Activated CD4-positive, alpha-beta T cell treated with anti-CD3 and anti-CD28 coated beads for 4 hours (primary cell): ENCODE measurements around the gene SAMD4A.
A peak's percentile ranks its signal among the peaks of the same experiment; 100 is the strongest.
"Not testable (repeated sequence)": the region's sequence is repeated elsewhere in the genome, so short reads cannot be mapped to it uniquely, and the experiment has no call there.

ENCODE experiments used
- DNase-seq, 2 donors: peaks; one replicate each; pipeline ENCODE4 v3.0.0-alpha.2; 2020

The SAMD4A gene

GRCh38 chr14:54785778-54786770 is 219.1 kb downstream of the SAMD4A start:
- no peak for DNase-seq

GRCh38 chr14:54786838-54787237 is 219.9 kb downstream of the SAMD4A start:
- DNase-seq = no peak

GRCh38 chr14:54787261-54787660 is 220.3 kb downstream of the SAMD4A start:
- no peak for DNase-seq

- no peak for DNase-seq
These were observed 221.8 kb downstream of the SAMD4A start for GRCh38 chr14:54788701-54789100.

- no peak for DNase-seq
These were observed 222.2 kb downstream of the SAMD4A start for GRCh38 chr14:54789166-54789565.

- DNase-seq = no peak
These were observed 223.0 kb downstream of the SAMD4A start for GRCh38 chr14:54789781-54790480.

GRCh38 chr14:54791001-54791400 is 224.1 kb downstream of the SAMD4A start:
- DNase-seq = no peak

GRCh38 chr14:54792288-54792687 is 225.4 kb downstream of the SAMD4A start:
- no peak for DNase-seq

- no peak for DNase-seq
These were observed 227.2 kb downstream of the SAMD4A start for GRCh38 chr14:54794159-54794558.

GRCh38 chr14:54794796-54795195 is 227.9 kb downstream of the SAMD4A start:
- DNase-seq = no peak

- no peak for DNase-seq
These were observed 230.0 kb downstream of the SAMD4A start for GRCh38 chr14:54796961-54797360.

- no peak for DNase-seq
These were observed 230.6 kb downstream of the SAMD4A start for GRCh38 chr14:54797556-54797955.

- DNase-seq = no peak
These were observed 231.1 kb downstream of the SAMD4A start for GRCh38 chr14:54797986-54798385.

GRCh38 chr14:54798465-54799124 is 231.7 kb downstream of the SAMD4A start:
- DNase-seq = no peak

GRCh38 chr14:54801482-54801881 is 234.6 kb downstream of the SAMD4A start:
- not testable (repeated sequence) for DNase-seq

GRCh38 chr14:54803396-54803795 is 236.5 kb downstream of the SAMD4A start:
- no peak for DNase-seq

- DNase-seq = no peak
These were observed 237.1 kb downstream of the SAMD4A start for GRCh38 chr14:54803926-54804537.

- no peak for DNase-seq
These were observed 237.7 kb downstream of the SAMD4A start for GRCh38 chr14:54804538-54805041.

GRCh38 chr14:54805070-54805444 is 238.1 kb downstream of the SAMD4A start:
- no peak for DNase-seq

GRCh38 chr14:54805445-54806322 is 238.8 kb downstream of the SAMD4A start:
- DNase-seq = peak; percentile 69 to 75

- DNase-seq = no peak
These were observed 239.7 kb downstream of the SAMD4A start for GRCh38 chr14:54806616-54807015.

GRCh38 chr14:54807428-54807827 is 240.5 kb downstream of the SAMD4A start:
- DNase-seq = no peak
